Fibroblast of the aortic adventitia (primary cell): ENCODE data around the gene CHRNB2. TPM values are rescaled to one million over a fixed set of nuclear protein-coding genes. Genes with fewer than 3 reads are reported as not detected.
A peak's percentile ranks its signal among the peaks of the same experiment; 100 is the strongest.

Source experiments
- DNase-seq: peaks from one replicate; pipeline ENCODE4 v3.0.0-alpha.2; 2010; ENCODE audit warnings: low read depth
- H3K4me3 ChIP-seq: 2 replicates; pipeline ENCODE4 v1.5.1; 2011; ENCODE audit warnings: low read depth, mild to moderate bottlenecking, control low read depth, low read length, moderate library complexity
- CTCF ChIP-seq: IDR thresholded peaks from 2 replicates; pipeline ENCODE4 v1.5.1; 2011; ENCODE audit warnings: mild to moderate bottlenecking, low read length, control low read depth, inconsistent platforms; ENCODE audit not compliant: insufficient read depth
- total RNA-seq: library from RNA; depleted of rRNA; stranded (reverse); fragments of >200 nt; gene quantifications from 2 replicates; pipeline ENCODE4 v1.2.3, GENCODE V29; 2012; ENCODE audit warnings: low replicate concordance

CHRNB2 gene
- total RNA-seq, 1 donor = under 0.01 TPM

- no peak overlapping the region for H3K4me3 ChIP-seq
- peak; percentile 77 for DNase-seq
- TF ChIP-seq CTCF = no peak
Measured at GRCh38 chr1:154616659-154617345, 49.2 kb downstream of the CHRNB2 start.

- DNase-seq = no peak
- TF ChIP-seq CTCF = no peak
- H3K4me3 ChIP-seq = no peak overlapping the region
Measured at GRCh38 chr1:154619181-154619948, 51.8 kb downstream of the CHRNB2 start.

GRCh38 chr1:154620751-154621150, 53.2 kb downstream of the CHRNB2 start:
- DNase-seq = no peak
- no peak for TF ChIP-seq CTCF

GRCh38 chr1:154621875-154622274, 54.3 kb downstream of the CHRNB2 start:
- no peak for TF ChIP-seq CTCF
- H3K4me3 ChIP-seq = no peak overlapping the region
- no peak for DNase-seq

More at GRCh38 chr1:154620751-154621150, 53.2 kb downstream of the CHRNB2 start:
- no peak overlapping the region for H3K4me3 ChIP-seq

GRCh38 chr1:154622503-154623039, 55.0 kb downstream of the CHRNB2 start:
- DNase-seq = no peak
- H3K4me3 ChIP-seq = no peak overlapping the region
- no peak for TF ChIP-seq CTCF

GRCh38 chr1:154623358-154623757, 55.8 kb downstream of the CHRNB2 start:
- H3K4me3 ChIP-seq = no peak overlapping the region
- no peak for DNase-seq
- no peak for TF ChIP-seq CTCF
